Psoas muscle (tissue), 8 donors: ENCODE data around the gene AP2A2. TPM values are rescaled to one million over a fixed set of nuclear protein-coding genes. Genes with fewer than 3 reads are reported as not detected.

Experiments used
- ATAC-seq, 4 donors: fragments of 200-7000 bp; cut with Tn5 transposase; one replicate each; pipeline ENCODE4 v1.9.1; 2020; ENCODE audit warnings: moderate library complexity in 3 of 4, mild to moderate bottlenecking in 2 of 4
- DNase-seq, 2 donors: peaks; one replicate each; pipeline ENCODE4 v3.0.0-alpha.2; 2020
- H3K27ac ChIP-seq: fragments of 200-600 bp; one replicate; pipeline ENCODE4 v1.8.0; 2022
- H3K27me3 ChIP-seq, 3 donors: fragments of 200-600 bp in 1 of 3; one replicate each; pipeline versions ENCODE4 v1.6.1 to v1.8.0; 2013 to 2022; ENCODE audit warnings: low read length in 2 of 3, mild to moderate bottlenecking in 2 of 3, moderate library complexity in 1 of 3; ENCODE audit not compliant: insufficient read depth in 3 of 3
- H3K36me3 ChIP-seq, 2 donors: fragments of 200-600 bp in 1 of 2; one replicate each; pipeline versions ENCODE4 v1.6.1 to v1.8.0; 2013 to 2022; ENCODE audit warnings: low read depth in 1 of 2, mild to moderate bottlenecking in 1 of 2, moderate library complexity in 1 of 2; ENCODE audit not compliant: insufficient read depth in 1 of 2
- H3K4me1 ChIP-seq: fragments of 200-600 bp; one replicate; pipeline ENCODE4 v1.8.0; 2022
- H3K4me3 ChIP-seq: fragments of 200-600 bp; one replicate; pipeline ENCODE4 v1.8.0; 2022; ENCODE audit warnings: mild to moderate bottlenecking
- H3K9me3 ChIP-seq: fragments of 200-600 bp; one replicate; pipeline ENCODE4 v1.8.0; 2022
- CTCF ChIP-seq: fragments of 200-600 bp; IDR thresholded peaks from one replicate; pipeline ENCODE4 v1.8.0; 2022; ENCODE audit warnings: antibody characterized with exemption
- WGBS, 3 donors: extraction: QIAGEN DNeasy Blood & Tissue Kit; methylation state at CpG; one replicate each; pipeline versions ENCODE4 v1.1.6 to v1.1.7; 2013; 5-methylcytosine and 5-hydroxymethylcytosine counted together
- intact Hi-C, 2 donors: fragments of 100-400 bp; cut with DNase I; formaldehyde crosslinking; loops; one replicate each; pipeline versions ENCODE4 v1.11.0 to v1.14.2; 2022
- polyA plus RNA-seq, 3 donors: library from polyadenylated mRNA; stranded (reverse); fragments of 200-250 nt; gene quantifications; one replicate each; pipeline ENCODE4 v1.2.3, GENCODE V29; 2013
- total RNA-seq, 4 donors: library from RNA; stranded (reverse); fragmentation: NEBNext Ultra II Directional in 2 of 4; extraction: Animal tissue kit (Norgen Biotek cat#: 25700) in 2 of 4; gene quantifications; one replicate each; pipeline versions ENCODE4 v1.2.1 to v1.2.4, GENCODE V29; 2021 to 2023
- donor health status: healthy with polysubstance abuse.
- donor health status: DM: no; HTN: no; CAD: no; lungs with moderate emphysema.
- donor health status: Bipolar disorder and iron deficiency.
- donor health status: healthy.
- donor health status: DM: yes; HTN: yes; CAD: no.
- donor health status: DM: no; HTN: no; CAD: no.
- donor health status: DM: no; HTN: no; CAD: no.
- donor health status: DM: yes; HTN: yes; CAD: no.

AP2A2 gene
- total and polyA plus RNA-seq, 7 donors, result 15.9 to 31.4 (median 26.5) TPM

- peak in 1 of 2 donors; percentile 72 for DNase-seq
- Histone ChIP-seq H3K4me1 (peaks cover 45% of the 10 kb centered on the region), H3K36me3 (peaks cover 0 to 53% of the 10 kb centered on the region in 2 donors), H3K4me3 (no peak overlapping the region), H3K27ac (peak overlapping the region; percentile 85), H3K9me3 (no peaks in the 10 kb centered on the region), H3K27me3 (no peaks in the 10 kb centered on the region)
- 64 to 78% (median 68%) methylated on average over 26 of the region's 26 CpGs for WGBS, 3 donors
- peak; percentile 37 to 66 (median 60) for ATAC-seq
- intact Hi-C loops, result loop anchor here (5.0 kb wide), 3 partner anchors 49 to 76 kb away; partner anchors contain the start of genes AP2A2 (in 2 of the 2) and CHID1 (in 1 of the 2)
- no peak for TF ChIP-seq CTCF
Observed at GRCh38 chr11:976431-977160, 50.9 kb downstream of the AP2A2 start.

- DNase-seq (no peak), ATAC-seq (peak in 2 of 4 donors; percentile 22 to 30)
- no peak overlapping the region for H3K4me3 ChIP-seq
- H3K27me3 ChIP-seq, result no peaks in the 10 kb centered on the region
- intact Hi-C loops, result loop anchor here (5.0 kb wide), 3 partner anchors 51 to 74 kb away; partner anchors contain the start of genes AP2A2 (in 2 of the 2) and CHID1 (in 1 of the 2)
- H3K4me1 ChIP-seq, result peaks cover 45% of the 10 kb centered on the region
- no peak for TF ChIP-seq CTCF
- 78 to 87% (median 86%) methylated on average over 28 of the region's 28 CpGs for WGBS, 3 donors
- peak overlapping the region; percentile 85 for H3K27ac ChIP-seq
- H3K9me3 ChIP-seq, result no peaks in the 10 kb centered on the region
- H3K36me3 ChIP-seq, result peaks cover 0 to 48% of the 10 kb centered on the region in 2 donors
Observed at GRCh38 chr11:977830-978720, 52.4 kb downstream of the AP2A2 start.

GRCh38 chr11:978781-979180 is 53.1 kb downstream of the AP2A2 start:
- DNase-seq, result no peak
- Histone ChIP-seq H3K36me3 (peaks cover 0 to 44% of the 10 kb centered on the region in 2 donors), H3K4me3 (no peak overlapping the region), H3K4me1 (peaks cover 45% of the 10 kb centered on the region), H3K27ac (peak overlapping the region; percentile 85), H3K9me3 (no peaks in the 10 kb centered on the region), H3K27me3 (no peaks in the 10 kb centered on the region)
- no peak for TF ChIP-seq CTCF
- 51 to 71% (median 68%) methylated on average over 16 of the region's 16 CpGs for WGBS, 3 donors
- peak in 2 of 4 donors; percentile 11 to 17 for ATAC-seq
- intact Hi-C loops, result loop anchor here (5.0 kb wide), 3 partner anchors 51 to 74 kb away; partner anchors contain the start of genes AP2A2 (in 2 of the 2) and CHID1 (in 1 of the 2)

- peaks cover 45% of the 10 kb centered on the region for H3K4me1 ChIP-seq
- H3K27ac ChIP-seq, result peak overlapping the region; percentile 85
- ATAC-seq (peak; percentile 63 to 75 (median 68)), DNase-seq (peak in 1 of 2 donors; percentile 67)
- peak; percentile 38 for TF ChIP-seq CTCF
- intact Hi-C loops, result loop anchor here in 1 of 2 donors (2.0 kb wide), 1 partner anchor 132 kb away; no protein-coding TSS in a partner anchor
- H3K36me3 ChIP-seq, result peaks cover 3 to 52% of the 10 kb centered on the region in 2 donors
- H3K4me3 ChIP-seq, result no peak overlapping the region
- H3K9me3 ChIP-seq, result no peaks in the 10 kb centered on the region
- no peaks in the 10 kb centered on the region for H3K27me3 ChIP-seq
- 39 to 76% (median 63%) methylated on average over 26 of the region's 26 CpGs for WGBS, 3 donors
Observed at GRCh38 chr11:980438-981357, 55.0 kb downstream of the AP2A2 start.
